Stimulated activated CD4-positive, alpha-beta T cell treated with anti-CD3 and anti-CD28 coated beads, Interleukin-12 subunit alpha, Interleukin-12 subunit beta, amount 100 ng/mL, for 48 hours (primary cell): Measurements from ENCODE around the gene CORO2A.

ENCODE experiments used
- DNase-seq, 3 donors: peaks; one replicate each; pipeline ENCODE4 v3.0.0-alpha.2; 2020; ENCODE audit warnings: low read depth in 2 of 3, low spot score in 1 of 3

The CORO2A gene

DNA sequence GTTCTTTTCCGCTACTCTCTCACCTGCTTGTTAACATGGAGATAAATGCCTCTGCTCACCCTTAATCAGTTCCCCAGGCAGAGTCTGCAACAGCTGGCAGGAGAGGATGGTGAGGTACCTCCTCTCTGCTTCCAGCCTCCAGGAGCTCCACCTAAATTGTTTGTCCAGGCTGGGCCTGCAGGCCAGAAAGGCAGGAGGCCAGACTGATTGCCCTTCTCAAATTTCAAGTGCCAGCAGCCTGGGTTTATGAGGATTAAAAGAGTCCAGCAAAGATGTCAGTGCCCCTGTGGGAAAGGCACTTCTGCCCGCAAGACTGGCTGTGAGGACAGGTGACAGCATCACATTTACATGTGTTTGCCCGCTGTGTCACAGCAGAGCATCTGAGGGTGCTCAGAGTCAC, 19.8 kb downstream of the CORO2A start:
- no peak for DNase-seq

DNA sequence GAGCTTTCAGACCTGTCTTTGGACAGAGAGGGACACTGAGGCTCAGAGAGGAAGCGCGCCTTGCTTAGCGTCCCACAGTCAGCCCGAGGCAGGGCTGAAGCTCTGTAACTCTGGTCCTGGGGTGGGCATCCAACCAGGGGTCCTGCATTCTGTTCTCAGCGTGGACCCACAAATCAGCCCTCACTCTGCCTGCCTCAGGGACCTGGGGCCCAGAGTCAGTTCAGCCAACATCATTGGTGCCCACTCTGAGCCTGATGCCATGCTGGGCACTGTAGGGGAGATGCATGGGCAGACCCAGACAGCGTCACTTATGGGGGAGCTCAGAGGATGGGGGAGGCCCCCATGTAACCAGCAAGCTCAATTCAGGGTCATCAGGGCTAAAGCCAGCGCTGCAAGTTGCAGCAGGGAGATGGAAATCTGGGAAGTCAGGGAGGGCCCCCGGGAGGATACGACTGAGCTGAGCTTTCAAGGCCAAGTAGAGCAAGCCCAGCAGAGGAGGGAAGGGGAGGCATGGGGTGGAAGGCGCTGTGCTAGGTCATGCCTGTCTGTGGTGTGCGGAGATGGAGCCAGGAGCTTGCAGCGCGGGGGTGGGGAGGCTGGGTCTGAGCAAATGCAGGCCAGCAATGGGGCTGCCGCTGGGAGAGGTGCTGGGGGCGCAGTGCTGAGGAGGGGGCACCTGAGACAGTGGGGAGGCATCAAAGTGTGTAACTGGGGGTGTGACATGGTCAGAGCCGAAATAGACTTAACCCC, 21.1 kb downstream of the CORO2A start:
- no peak for DNase-seq

DNA sequence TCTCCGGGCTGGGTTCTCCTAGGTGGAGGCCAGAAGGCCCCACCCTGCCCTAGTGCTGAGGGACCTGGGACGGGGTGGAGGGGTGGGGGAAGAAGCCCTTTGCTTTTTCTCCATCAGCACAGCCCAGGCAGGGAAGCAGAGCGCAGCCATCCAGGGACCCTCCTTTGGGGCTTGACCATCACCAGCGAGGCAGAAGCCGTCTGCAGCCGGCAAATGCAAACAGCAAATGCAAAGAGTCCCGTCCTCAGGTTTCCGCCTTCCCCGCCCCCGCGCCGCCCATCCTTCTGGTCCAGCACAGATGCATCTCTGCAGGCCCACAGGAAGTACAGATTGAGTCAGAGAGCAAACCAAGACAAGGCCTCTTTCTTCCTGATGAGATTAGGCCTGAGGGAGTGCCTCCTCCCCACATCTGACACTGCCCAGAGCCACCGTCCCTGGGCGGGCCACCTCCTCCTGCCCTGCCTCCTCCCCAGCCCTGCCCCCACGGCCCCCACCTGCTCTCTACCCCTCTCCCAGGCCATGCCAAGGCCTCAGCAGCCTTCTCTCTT, 23.4 kb downstream of the CORO2A start:
- DNase-seq: peak in 2 of 3 donors; percentile 17 to 41

DNA sequence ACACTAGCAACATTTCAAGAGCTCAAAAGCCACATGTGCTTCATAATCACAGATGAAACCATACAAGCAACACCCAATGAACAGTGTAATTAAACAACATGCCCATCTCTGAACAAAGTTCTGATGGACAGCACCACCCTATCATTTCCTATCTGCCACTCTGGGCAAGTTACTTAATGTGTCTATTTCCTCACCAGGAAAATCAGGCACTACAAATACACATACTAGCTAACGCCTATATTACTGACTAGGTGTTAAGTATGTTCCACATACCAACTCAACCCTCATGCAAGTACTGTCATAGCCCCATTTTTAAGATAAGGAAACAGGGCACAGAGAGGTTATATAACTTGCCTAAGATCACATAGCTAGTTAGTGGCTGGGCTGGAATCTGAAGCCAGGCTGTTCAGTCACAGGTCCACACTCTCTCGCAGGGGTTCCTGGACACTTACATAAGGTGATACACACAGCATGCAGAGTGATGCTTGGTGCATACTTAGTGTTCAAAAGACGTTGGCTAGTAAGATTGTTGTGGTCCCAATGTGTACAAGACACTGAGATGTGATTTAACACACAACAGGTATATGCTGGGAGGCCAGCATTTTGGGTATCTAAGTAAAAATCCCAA, 24.2 kb downstream of the CORO2A start:
- no peak for DNase-seq

DNA sequence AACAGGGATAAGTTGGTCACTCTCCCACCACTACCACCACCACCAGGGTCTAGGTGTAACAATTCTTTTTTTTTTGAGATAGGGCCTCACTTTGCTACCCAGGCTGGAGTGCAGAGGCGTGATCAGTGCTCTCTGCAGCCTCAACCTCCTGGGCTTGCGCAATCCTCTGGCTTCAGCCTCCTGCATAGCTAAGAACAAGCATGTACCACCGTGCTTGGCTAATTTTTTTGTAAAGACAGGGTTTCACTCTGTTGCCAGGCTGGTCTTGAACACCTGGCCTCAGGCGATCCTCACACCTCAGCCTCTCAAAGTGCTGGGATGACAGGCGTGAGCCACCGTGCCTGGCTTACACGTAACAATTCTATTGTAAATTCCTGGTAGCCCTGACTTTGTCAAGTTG, 27.5 kb downstream of the CORO2A start:
- DNase-seq: no peak

DNA sequence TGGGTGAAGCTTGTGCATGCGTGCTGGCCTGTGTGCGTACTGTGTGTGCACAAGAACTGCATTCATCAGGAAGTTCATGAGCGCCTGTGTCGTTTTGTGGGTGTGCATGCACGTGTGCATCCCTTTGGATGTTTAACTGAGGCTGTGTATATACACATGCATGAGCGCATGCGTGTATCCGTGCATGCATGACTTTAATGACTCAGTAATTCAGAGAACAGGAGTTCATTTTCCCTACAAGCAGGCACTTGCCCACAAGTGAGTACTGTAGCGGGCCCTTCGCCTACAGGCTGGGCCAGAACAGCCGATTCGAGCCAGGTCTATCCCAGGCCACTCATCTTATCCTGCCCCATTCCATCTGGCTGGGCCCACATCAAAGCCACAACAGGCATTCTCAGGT, 29.8 kb downstream of the CORO2A start:
- DNase-seq: no peak

DNA sequence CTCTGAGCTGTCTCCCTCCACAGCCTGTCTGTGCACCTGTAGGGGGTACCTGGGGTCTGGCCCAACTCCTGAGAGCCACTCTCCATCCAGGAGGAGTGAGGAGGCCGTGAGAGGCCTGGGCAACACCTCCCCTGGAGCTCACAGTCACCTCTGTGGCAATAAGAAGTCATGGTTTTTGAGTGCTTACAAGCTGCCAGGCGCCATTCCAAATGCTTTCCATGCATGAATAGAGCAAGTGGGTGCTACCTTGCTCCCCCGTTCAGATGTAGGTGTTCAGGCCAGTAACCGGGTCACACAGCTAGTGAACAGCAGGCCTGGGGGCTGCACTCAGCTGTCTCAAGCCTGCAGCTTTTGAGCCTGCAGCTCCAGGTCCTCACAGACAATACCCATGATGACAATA, 30.6 kb downstream of the CORO2A start:
- DNase-seq: no peak

DNA sequence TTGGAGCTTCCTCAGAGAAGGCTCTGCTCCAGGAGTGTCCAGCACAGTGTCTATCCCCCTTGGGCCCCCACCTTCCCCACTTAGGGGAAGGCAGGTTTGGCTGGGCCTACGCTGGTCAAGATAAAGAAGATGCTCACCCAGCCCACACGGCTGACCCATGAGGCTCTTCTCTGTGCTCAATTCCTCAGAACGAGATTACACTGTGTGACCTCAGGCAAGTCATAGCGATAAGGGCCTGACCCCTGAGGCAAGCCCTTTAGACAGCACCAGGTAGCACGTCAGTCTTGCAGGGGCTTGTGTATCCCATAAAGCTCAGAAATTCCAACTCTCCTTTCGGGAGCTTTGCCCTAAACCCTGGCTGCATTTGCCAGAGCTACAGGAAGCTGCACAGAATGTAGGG, 32.6 kb downstream of the CORO2A start:
- DNase-seq: no peak

DNA sequence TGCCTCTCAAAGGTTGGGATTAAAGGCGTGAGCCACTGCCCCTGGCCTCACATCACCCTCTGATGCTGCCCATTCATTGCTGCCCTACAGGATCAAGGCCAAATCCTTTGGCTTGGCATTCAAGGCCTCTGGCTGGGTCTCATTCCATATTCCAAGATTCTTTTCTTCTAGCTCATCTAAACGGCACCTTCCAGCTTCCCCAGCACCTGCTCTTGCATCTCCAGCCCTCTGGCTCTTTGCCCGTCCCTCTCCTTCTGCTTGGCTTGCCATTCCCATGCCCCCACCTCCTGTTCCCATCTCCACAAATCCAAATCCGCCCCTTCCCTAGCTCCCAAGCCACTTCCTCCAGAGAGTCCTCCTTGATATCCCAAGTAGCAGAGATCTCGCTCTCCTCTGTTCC, 33.1 kb downstream of the CORO2A start:
- DNase-seq: no peak

DNA sequence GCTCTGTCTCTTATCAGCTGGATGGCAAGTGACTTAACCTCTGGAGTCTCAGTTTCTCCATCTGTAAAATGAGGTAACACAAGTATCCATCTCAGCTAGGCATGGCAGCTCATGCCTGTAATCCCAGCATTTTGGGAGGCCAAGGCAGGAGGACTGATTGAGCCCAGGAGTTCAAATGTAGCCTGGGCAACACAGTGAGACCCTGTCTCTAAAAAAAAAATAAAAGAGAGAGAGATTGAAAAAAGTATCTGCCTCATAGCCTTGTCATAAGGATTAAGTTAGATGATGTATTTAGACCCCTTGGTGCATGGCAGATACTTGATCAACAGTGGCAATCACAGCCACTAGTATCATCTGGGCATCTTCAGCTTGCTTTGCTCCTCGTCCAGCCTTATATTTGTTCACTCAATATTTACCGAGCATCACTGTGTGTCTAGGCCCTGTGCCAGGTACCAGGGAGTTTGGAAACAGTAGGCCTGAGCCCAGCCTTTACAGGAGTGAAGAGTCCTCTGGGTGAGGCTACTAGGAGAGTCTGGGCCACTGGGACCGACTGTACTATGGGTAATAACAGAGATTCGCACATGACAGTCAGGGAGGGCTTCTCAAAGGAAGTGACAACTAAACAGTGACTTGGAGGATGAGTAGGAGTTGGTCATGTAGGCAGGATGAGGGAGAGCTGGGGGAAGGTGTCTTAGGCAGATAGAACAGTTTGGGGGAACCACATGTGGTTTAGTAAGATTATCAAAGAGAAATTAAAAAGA, 34.2 kb downstream of the CORO2A start:
- no peak for DNase-seq

DNA sequence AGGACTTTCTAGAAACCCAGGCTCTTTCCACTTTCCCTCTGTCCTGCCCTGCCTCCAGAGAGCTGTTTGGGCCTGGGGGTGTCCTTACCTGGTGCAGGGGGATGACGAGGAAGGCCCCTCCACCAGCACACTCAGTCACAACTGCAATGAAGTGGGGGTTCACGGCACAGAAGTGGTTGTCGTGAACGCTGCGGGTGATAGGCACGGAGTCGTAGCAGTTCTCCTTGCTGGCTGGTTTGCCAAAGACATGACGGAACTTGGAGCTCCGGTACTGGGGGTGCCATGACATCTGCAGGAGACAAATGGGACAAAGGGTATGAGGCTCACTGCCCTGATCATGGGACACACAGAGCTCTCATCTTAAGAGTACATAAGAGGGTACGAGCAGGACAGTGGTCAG, 35.1 kb downstream of the CORO2A start:
- DNase-seq: no peak

DNA sequence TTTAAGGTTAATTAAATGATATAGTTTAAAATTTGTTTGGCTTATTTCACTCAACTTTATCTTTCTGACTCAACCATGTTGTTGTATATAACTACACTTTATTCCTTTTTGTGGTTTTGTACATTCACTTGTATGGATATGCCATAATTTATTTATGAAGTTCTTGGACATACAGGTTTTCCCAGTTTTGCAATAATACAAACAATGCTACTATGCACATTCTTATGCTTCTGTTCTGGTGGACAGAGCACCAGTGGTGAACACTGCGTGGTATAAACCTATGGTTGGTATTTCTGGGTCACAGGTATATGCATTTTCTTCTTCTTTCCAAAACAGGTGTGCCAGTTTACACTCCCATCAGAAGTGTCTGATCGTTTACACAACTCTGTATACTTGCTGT, 37.8 kb downstream of the CORO2A start:
- DNase-seq: no peak

DNA sequence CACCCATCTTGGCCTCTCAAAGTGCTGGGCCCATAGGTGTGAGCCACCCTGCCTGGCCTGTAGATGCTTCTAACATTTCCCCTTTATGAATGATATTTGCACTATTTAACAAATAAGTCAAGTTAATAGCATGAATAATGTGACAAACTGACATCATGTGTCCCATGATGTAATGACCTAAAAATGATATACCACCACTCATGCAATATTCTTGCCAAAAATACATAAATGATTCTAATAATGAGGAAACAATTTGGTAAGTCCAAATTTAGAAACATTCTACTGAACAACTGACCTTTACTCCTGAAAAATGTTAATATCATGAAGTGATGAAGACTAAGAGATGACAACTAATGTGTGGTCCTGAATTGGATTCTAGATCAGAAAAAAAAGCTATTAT, 39.9 kb downstream of the CORO2A start:
- no peak for DNase-seq

DNA sequence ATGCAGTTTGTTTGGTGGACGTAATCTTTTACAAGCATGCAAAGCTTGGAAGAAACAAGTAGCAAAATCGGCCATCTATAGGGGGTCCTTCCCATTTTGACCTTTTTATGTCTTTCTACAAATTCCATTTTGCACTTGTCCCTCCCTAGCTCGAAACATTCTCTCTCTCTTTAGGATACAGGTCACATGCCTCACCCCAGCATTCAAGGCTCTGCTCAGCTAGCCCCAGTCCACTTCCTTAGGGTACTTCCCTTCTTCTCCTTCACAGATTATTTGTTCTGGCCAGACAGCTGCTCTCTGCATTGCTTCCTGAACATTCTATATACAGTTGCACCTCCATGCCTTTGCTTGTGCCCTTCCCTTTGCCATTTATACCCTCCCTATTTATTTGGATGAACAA, 41.7 kb downstream of the CORO2A start:
- DNase-seq: no peak

DNA sequence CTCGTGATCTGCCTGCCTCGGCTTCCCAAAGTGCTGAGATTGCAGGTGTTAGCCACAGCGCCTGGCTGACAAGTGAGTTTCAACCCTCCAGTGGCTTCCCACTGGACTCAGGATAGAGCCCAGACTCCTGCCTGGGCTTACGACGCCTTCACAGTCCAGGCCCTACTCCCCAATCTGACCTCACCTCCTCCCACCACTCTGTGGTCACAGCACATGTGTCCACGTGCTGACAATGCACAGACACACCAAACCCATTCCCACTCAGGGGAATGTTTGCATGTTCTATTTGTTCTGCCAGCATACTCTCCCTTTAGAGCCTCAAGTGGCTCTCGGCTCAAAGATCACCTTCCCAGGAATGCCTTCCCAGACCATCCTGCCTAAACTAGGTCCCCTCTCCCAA, 42.3 kb downstream of the CORO2A start:
- no peak for DNase-seq

DNA sequence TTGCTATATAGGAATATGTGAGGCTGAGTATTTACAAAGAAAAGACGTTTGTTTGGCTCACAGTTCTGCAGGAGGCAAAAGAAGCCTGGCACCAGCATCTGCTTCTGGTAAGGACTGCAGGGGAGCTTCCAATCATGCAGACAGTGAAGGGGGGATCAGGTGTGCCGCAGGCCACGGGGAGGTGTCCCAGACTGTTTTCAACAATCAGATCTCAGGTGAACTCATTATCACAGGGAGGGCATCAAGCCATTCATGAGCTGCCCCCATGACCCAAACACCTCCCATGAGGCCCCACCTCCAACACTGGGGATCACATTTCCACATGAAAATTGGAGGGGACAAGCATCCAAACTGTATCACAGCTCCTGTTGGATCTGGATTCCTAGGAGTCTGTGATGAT, 43.0 kb downstream of the CORO2A start:
- DNase-seq: no peak

DNA sequence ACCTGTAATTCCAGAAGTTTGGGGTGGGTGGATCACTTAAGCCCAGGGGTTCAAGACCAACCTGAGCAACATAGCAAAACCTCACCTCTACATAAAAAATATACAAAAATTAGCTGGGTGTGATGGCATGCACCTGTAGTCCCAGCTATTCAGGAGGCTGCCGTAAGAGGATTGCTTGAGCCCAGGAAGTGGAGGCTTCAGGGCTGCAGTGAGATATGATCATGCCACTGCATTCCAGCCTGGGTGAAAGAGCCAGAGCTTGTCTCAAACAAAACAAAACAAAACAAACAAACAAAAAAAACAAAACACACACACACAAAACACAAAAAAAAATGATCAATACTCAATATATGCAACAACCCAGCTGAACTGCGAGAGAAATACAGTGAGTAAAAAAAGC, 44.0 kb downstream of the CORO2A start:
- DNase-seq: no peak

DNA sequence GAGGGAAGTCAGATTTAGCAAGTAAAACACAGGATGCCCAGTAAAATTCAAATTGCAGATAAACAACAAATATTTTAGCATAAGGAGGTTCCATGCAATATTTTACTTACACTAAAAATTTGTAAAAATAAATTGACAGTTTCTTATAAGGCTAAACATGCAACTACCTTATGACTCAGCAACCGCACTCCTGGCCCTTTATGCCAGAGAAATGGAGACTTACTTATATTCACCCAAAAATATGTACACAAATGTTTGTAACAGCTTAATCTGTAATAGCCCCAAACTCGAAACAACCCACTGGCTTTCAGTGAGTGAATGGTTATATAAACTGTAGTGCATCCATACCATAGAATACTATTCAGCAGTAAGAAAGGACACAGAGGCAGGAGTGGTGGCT, 44.9 kb downstream of the CORO2A start:
- no peak for DNase-seq

DNA sequence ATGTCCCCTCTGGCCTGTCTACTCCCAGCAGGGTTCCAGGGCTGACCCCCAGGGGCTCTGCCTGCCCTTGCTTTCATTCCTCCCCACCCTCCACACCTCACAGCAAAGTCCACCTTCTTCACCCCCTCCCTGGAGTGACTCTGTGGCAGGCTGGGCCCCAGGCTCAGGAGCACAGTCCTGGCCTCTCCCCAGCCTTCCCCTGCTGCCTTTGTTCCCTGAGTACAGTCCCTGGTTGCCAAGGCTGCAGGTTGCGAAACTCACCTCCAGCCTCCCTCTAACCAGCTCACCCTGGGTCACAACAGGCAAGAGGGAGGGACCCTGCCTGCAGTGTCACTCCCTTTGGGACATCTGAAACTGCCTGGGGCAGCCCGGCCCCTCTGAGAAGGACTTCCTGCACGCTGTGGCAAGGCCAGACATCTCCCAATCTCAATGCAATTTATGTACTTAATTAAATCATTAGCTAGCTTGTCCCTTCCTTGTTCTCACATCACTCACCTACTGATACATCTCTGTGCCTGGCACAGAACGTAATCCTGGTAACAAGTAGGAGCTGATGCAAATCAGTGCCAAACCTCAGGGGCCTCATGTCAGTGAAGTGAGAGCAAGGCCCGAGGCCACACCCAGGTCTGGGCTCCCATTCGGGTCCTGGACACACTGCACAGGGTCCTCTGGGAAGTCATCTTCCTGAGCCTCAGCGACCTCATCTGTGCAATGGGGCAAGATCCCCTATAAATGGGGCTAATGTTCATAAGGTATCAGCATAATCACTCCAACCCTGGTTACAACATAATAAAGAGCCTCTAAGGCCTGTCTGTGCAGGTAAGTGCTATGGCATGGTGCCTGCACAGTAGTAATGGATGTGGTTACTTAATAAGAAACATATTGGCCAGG, 46.1 kb downstream of the CORO2A start:
- DNase-seq: no peak

DNA sequence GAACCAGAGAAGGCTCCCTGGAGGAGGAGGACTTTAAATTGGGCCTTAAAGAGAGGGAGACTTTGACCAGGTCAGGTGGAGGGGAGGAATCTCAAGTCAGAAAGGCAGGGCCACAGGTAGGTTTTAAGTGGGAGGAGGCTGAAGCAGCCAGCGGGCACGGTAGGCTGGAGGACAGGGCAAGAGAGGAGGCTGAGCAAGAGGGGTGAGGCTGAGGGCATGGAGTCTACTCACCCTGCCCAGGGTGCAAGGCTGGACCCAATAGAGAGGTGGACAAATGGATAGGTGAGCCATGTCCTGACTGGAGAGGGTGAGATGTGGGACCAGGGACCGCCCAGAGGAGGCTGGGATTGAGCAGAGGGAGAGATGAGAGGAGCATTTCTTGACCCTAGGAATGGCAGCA, 47.8 kb downstream of the CORO2A start:
- no peak for DNase-seq

DNA sequence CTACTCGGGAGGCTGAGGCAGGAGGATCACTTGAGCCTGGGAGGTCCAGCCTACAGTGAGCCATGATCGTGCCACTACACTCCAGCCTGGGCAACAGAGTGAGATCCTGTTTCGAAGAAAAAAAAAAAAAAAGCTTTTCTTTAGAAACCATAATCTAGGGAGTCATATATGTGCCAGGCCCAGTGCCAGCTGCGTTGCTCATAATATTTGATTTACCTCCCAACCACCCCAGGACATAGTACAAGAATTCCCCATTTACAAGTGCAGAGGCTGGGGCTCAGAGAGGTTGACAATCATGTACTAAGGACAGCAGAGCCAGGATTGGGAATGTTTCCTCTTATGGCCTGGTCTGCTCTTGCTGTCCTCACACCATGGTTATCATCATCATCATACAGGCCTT, 48.4 kb downstream of the CORO2A start:
- DNase-seq: no peak
